ENCODE results near the gene ISM2. TPM values are rescaled to one million over a fixed set of nuclear protein-coding genes. Genes with fewer than 3 reads are reported as not detected.
A peak's percentile ranks its signal among the peaks of the same experiment; 100 is the strongest.
"Not testable (repeated sequence)": the region's sequence is repeated elsewhere in the genome, so short reads cannot be mapped to it uniquely, and the experiment has no call there.

The ISM2 gene
- 1 to 10 TPM; 1.3 to 1.6 TPM for total RNA-seq
- 0.28 TPM for polyA plus RNA-seq (2013, experiment 1 of 2)
- 0.12 TPM for polyA plus RNA-seq (2013, experiment 2 of 2)
- long read RNA-seq, experiment 1 = 0 reads
- long read RNA-seq, experiment 2, transcript ISM2-202 (7 exons, 2,971 nt) = major isoform, 5 of 6 reads
- long read RNA-seq, experiment 2, partial matches to known transcripts = 0 of 6 reads
- long read RNA-seq, experiment 2, other reads (novel, unspliced or antisense) = 1 of 6 reads
- long read RNA-seq, experiment 3, partial matches to known transcripts = 1 of 8 reads
- long read RNA-seq, experiment 3, other reads (novel, unspliced or antisense) = 2 of 8 reads
- long read RNA-seq, experiment 4 = 0 reads

GRCh38 chr14:77498120-77498979 lies at the start of gene ISM2:
TSS of gene ISM2 (minus strand) at chr14:77498816. CDS start at chr14:77498793, 23 bp downstream.
- peaks cover 56% of the 10 kb centered on the region for H3K27me3 Mint-ChIP-seq (ENCODE audit: insufficient read depth)

GRCh38 chr14:77547512-77548180 lies 49.0 kb upstream of the ISM2 start:
- TF ChIP-seq CTCF (conservative IDR thresholded peaks at IDR 0.05) = peak; percentile 63
- peaks cover 52% of the 10 kb centered on the region for H3K36me3 Mint-ChIP-seq (ENCODE audit: low read depth)
- peak overlapping the region; percentile 56 for H3K27ac Mint-ChIP-seq
- Histone ChIP-seq H3K9ac (ENCODE audit: extremely low read depth, low read length, poor library complexity, severe bottlenecking) (no peak overlapping the region), H3K36me3 (ENCODE audit: control insufficient read depth, insufficient read depth, low read length) (peaks cover 33% of the 10 kb centered on the region), H3K9me3 (ENCODE audit: control insufficient read depth, low read length) (no peaks in the 10 kb centered on the region), H3K4me1 (ENCODE audit: control insufficient read depth, insufficient read depth, low read length) (no peaks in the 10 kb centered on the region), H3K27ac (ENCODE audit: low read depth, low read length) (no peak overlapping the region), H3K27me3 (ENCODE audit: control insufficient read depth, insufficient read depth, low read length, poor library complexity, severe bottlenecking) (no peaks in the 10 kb centered on the region), H3K4me3 (ENCODE audit: low read length) (no peak overlapping the region)
- H3K4me1 Mint-ChIP-seq = peaks cover 41% of the 10 kb centered on the region
- H3K27me3 Mint-ChIP-seq (ENCODE audit: insufficient read depth) = no peaks in the 10 kb centered on the region
- no peaks in the 10 kb centered on the region for H3K9me3 Mint-ChIP-seq
- WGBS, 2 experiments (ENCODE audit: insufficient coverage in 1 of 2, insufficient read length in 1 of 2) = 90% methylated on average over 7 of the region's 8 CpGs
- peak; percentile 64 for DNase-seq
- H3K4me3 Mint-ChIP-seq = no peak overlapping the region

More at GRCh38 chr14:77498120-77498979, at the start of gene ISM2:
- H3K9ac ChIP-seq (ENCODE audit: extremely low read depth, low read length, poor library complexity, severe bottlenecking) = peak within 1 kb of the TSS; percentile 20
- no peak for TF ChIP-seq CTCF (conservative IDR thresholded peaks at IDR 0.05)
- no peak within 1 kb of the TSS for H3K27ac ChIP-seq (ENCODE audit: low read depth, low read length)
- 2 to 3% methylated on average over 21 to 104 of the region's 104 CpGs for WGBS, 2 experiments (ENCODE audit: insufficient coverage in 1 of 2, insufficient read length in 1 of 2)
- H3K27me3 ChIP-seq (ENCODE audit: control insufficient read depth, insufficient read depth, low read length, poor library complexity, severe bottlenecking) = peaks cover 43% of the 10 kb centered on the region
- no peaks in the 10 kb centered on the region for H3K36me3 ChIP-seq (ENCODE audit: control insufficient read depth, insufficient read depth, low read length)
- Mint-ChIP-seq H3K4me3 (peak within 1 kb of the TSS; percentile 54), H3K4me1 (peaks cover 3% of the 10 kb centered on the region), H3K27ac (no peak within 1 kb of the TSS), H3K9me3 (peaks cover 5% of the 10 kb centered on the region), H3K36me3 (ENCODE audit: low read depth) (peaks cover 4% of the 10 kb centered on the region)
- DNase-seq = peak; percentile 84
- H3K4me1 ChIP-seq (ENCODE audit: control insufficient read depth, insufficient read depth, low read length) = no peaks in the 10 kb centered on the region
- peak within 1 kb of the TSS; percentile 78 for H3K4me3 ChIP-seq (ENCODE audit: low read length)
- no peaks in the 10 kb centered on the region for H3K9me3 ChIP-seq (ENCODE audit: control insufficient read depth, low read length)

GRCh38 chr14:77545171-77545570 lies 46.6 kb upstream of the ISM2 start:
- peaks cover 21% of the 10 kb centered on the region for H3K36me3 ChIP-seq (ENCODE audit: control insufficient read depth, insufficient read depth, low read length)
- not testable (repeated sequence) for DNase-seq; H3K4me3 ChIP-seq (ENCODE audit: low read length); H3K9me3 ChIP-seq (ENCODE audit: control insufficient read depth, low read length); H3K4me1 ChIP-seq (ENCODE audit: control insufficient read depth, insufficient read depth, low read length); H3K27ac ChIP-seq (ENCODE audit: low read depth, low read length); H3K9ac ChIP-seq (ENCODE audit: extremely low read depth, low read length, poor library complexity, severe bottlenecking); H3K27ac Mint-ChIP-seq; H3K27me3 ChIP-seq (ENCODE audit: control insufficient read depth, insufficient read depth, low read length, poor library complexity, severe bottlenecking); H3K9me3 Mint-ChIP-seq; H3K27me3 Mint-ChIP-seq (ENCODE audit: insufficient read depth); H3K4me3 Mint-ChIP-seq
- 97 to 100% methylated on average over 2 to 11 of the region's 11 CpGs for WGBS, 2 experiments (ENCODE audit: insufficient coverage in 1 of 2, insufficient read length in 1 of 2)
- Mint-ChIP-seq H3K4me1 (peaks cover 54% of the 10 kb centered on the region), H3K36me3 (ENCODE audit: low read depth) (peaks cover 38% of the 10 kb centered on the region)
